Progenitor cell of endocrine pancreas (in vitro differentiated cells): ENCODE data around the gene RPL27. TPM values are rescaled to one million over a fixed set of nuclear protein-coding genes. Genes with fewer than 3 reads are reported as not detected.
A peak's percentile ranks its signal among the peaks of the same experiment; 100 is the strongest.
"Not testable (repeated sequence)": the region's sequence is repeated elsewhere in the genome, so short reads cannot be mapped to it uniquely, and the experiment has no call there.

ENCODE experiments used
- DNase-seq: peaks from one replicate; pipeline ENCODE4 v3.0.0; 2021; ENCODE audit warnings: low spot score; ENCODE audit not compliant: unreplicated experiment
- H3K27ac Mint-ChIP-seq: 2 replicates; pipeline ENCODE4 v1.8.0; 2021; ENCODE audit warnings: mild to moderate bottlenecking, moderate library complexity, mixed read lengths
- H3K27me3 Mint-ChIP-seq: 2 replicates; pipeline ENCODE4 v1.8.0; 2021; ENCODE audit warnings: mixed read lengths
- H3K36me3 Mint-ChIP-seq: 2 replicates; pipeline ENCODE4 v1.8.0; 2022; ENCODE audit warnings: mixed read lengths; ENCODE audit not compliant: insufficient read depth
- H3K4me1 Mint-ChIP-seq: 2 replicates; pipeline ENCODE4 v1.8.0; 2021; ENCODE audit warnings: low read depth, mixed read lengths
- H3K4me3 Mint-ChIP-seq: 2 replicates; pipeline ENCODE4 v1.8.0; 2021; ENCODE audit warnings: low read depth, mild to moderate bottlenecking, moderate library complexity, mixed read lengths
- H3K9me3 Mint-ChIP-seq: 2 replicates; pipeline ENCODE4 v1.8.0; 2021; ENCODE audit warnings: low read depth, mixed read lengths
- total RNA-seq: library from RNA; stranded (reverse); gene quantifications from 2 replicates; pipeline ENCODE4 v1.2.1, GENCODE V29; 2021
- TF ChIP-seq, protein P1 (sequence below): fragments of 200-600 bp; sonication (generic); IDR thresholded peaks from one replicate; pipeline ENCODE4 v1.5.0; 2021; ENCODE audit warnings: antibody characterized with exemption, mild to moderate bottlenecking; ENCODE audit not compliant: unreplicated experiment

RPL27 gene
- total RNA-seq, 1 donor from 2014 or later = 862 TPM

DNA sequence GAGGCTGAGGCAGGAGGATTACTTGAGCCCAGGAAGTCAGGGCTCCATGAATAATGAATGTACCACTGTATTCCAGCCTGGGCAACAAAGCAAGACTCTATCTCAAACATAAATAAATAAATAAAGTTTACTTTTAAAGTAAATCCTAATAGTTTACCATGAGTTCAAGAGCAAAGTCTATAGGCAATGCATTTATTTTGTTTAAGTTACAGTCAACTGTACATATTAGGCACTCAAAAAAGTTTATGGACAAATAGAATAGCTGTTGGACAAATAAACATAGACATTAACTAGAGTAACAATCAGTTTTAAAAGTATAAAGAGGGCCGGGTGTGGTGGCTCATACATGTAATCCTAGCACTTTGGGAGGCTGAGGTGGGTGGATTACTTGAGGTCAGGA lies 30.3 kb upstream of the RPL27 start:
- Mint-ChIP-seq H3K9me3 (no peaks in the 10 kb centered on the region), H3K4me3 (no peak overlapping the region), H3K27ac (no peak overlapping the region), H3K27me3 (no peaks in the 10 kb centered on the region), H3K36me3 (peaks cover 1% of the 10 kb centered on the region), H3K4me1 (peaks cover 11% of the 10 kb centered on the region)
- TF ChIP-seq, protein P1, sequence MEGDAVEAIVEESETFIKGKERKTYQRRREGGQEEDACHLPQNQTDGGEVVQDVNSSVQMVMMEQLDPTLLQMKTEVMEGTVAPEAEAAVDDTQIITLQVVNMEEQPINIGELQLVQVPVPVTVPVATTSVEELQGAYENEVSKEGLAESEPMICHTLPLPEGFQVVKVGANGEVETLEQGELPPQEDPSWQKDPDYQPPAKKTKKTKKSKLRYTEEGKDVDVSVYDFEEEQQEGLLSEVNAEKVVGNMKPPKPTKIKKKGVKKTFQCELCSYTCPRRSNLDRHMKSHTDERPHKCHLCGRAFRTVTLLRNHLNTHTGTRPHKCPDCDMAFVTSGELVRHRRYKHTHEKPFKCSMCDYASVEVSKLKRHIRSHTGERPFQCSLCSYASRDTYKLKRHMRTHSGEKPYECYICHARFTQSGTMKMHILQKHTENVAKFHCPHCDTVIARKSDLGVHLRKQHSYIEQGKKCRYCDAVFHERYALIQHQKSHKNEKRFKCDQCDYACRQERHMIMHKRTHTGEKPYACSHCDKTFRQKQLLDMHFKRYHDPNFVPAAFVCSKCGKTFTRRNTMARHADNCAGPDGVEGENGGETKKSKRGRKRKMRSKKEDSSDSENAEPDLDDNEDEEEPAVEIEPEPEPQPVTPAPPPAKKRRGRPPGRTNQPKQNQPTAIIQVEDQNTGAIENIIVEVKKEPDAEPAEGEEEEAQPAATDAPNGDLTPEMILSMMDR = no peak
- DNase-seq = no peak

DNA sequence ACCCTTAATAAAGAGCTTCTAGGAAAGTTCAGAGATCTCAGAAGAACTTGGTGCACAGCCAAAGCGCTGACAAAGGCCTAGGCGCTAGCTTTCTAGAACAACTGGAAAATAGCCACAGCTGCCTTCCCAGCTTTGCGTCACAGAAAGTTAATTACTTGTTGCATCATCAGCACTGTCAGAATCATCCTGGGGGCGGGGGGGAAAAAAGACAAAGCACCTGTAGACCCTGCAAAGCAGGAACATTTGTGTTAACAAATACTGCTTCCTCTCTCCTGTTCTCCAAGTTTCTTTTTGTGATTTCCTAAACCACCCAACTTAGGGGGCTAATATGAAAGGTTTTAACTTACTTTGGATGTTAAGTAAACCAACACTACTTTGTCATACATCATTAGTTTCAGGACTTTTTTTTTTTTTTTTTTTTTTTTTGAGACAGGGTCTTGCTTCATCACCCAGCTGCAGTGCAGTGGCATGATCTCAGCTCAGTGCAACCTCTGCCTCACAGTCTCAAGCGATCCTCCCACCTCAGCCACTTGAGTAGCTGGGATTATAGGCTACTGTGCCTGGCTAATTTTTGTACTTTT lies 29.1 kb upstream of the RPL27 start:
- no peak overlapping the region for H3K4me3 Mint-ChIP-seq
- H3K27me3 Mint-ChIP-seq = no peaks in the 10 kb centered on the region
- H3K36me3 Mint-ChIP-seq = peaks cover 1% of the 10 kb centered on the region
- H3K27ac Mint-ChIP-seq = peak overlapping the region; percentile 41
- H3K9me3 Mint-ChIP-seq = no peaks in the 10 kb centered on the region
- no peak for DNase-seq
- peaks cover 5% of the 10 kb centered on the region for H3K4me1 Mint-ChIP-seq
- TF ChIP-seq, protein P1 = no peak

DNA sequence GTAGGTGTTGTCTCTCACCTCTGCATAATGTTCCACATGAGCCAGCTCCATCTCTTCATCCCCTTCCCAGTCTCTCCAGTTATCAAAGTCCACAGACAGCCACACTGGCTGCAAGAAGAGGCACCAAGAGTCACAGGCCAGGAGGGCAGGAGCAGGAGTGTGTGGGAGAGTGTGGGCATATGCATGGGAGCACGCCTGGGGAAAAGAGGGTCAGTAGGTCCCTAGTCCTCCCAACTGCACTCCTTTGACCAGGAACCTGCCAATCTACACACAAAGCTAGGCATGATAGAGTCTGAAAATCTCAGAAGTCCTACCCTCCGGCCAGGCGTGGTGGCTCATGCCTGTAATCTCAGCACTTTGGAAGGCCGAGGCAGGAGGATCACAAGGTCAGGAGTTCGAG lies 26.6 kb upstream of the RPL27 start:
- Mint-ChIP-seq H3K4me3 (no peak overlapping the region), H3K36me3 (peaks cover 1% of the 10 kb centered on the region), H3K27ac (no peak overlapping the region), H3K9me3 (no peaks in the 10 kb centered on the region), H3K27me3 (no peaks in the 10 kb centered on the region), H3K4me1 (no peaks in the 10 kb centered on the region)
- DNase-seq = no peak
- TF ChIP-seq, protein P1 = no peak

DNA sequence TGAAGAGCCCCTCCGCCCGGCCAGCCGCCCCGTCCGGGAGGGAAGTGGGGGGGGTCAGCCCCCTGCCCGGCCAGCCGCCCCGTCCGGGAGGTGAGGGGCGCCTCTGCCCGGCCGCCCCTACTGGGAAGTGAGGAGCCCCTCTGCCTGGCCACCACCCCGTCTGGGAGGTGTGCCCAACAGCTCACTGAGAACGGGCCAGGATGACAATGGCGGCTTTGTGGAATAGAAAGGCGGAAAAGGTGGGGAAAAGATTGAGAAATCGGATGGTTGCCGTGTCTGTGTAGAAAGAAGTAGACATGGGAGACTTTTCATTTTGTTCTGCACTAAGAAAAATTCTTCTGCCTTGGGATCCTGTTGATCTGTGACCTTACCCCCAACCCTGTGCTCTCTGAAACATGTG lies 24.9 kb upstream of the RPL27 start:
- H3K27ac Mint-ChIP-seq, H3K27me3 Mint-ChIP-seq, H3K4me1 Mint-ChIP-seq, H3K36me3 Mint-ChIP-seq, H3K4me3 Mint-ChIP-seq, DNase-seq, H3K9me3 Mint-ChIP-seq: not testable (repeated sequence)

DNA sequence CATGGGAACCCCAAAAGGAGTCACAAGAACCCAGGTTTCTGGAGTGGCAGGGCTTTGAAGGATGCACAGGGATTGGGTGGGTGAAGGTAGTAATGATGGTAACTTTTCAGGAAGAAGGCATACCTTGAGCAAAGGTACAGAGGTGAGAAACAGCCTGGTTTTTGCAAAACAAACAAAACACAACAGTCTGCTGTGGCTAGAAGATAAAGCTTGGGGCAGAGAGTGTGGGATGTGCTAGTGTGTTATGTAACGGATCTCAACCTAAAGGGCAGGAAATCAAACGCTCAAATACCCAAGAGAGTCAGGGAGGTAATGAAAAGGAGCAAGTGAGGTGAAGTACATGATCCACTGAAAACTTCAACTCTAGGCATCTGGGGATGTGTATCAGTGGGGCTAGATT lies 23.0 kb upstream of the RPL27 start:
- DNase-seq = no peak
- TF ChIP-seq, protein P1 = no peak
- peaks cover 7% of the 10 kb centered on the region for H3K4me1 Mint-ChIP-seq
- no peak overlapping the region for H3K4me3 Mint-ChIP-seq
- no peaks in the 10 kb centered on the region for H3K27me3 Mint-ChIP-seq
- no peaks in the 10 kb centered on the region for H3K9me3 Mint-ChIP-seq
- no peak overlapping the region for H3K27ac Mint-ChIP-seq
- H3K36me3 Mint-ChIP-seq = peaks cover 1% of the 10 kb centered on the region

DNA sequence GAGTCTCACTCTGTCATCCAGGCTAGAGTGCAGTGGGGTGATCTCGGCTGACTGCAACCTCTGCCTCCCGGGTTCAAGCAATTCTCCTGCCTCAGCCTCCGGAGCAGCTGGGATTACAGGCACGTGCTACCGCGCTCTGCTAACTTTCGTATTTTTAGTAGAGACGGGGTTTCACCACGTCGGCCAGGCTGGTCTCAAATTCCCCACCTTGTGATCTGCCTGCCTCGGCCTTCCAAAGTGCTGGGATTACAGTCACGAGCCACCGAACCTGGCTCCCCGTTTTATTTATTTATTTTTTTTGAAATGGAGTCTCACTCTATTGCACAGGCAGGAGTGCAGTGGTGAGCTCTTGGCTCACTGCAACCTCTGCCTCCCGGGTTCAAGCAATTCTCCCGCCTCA lies 22.5 kb upstream of the RPL27 start:
- H3K9me3 Mint-ChIP-seq, H3K4me3 Mint-ChIP-seq, H3K36me3 Mint-ChIP-seq, H3K27me3 Mint-ChIP-seq, H3K4me1 Mint-ChIP-seq, H3K27ac Mint-ChIP-seq, DNase-seq: not testable (repeated sequence)
